Choroid plexus epithelial cell (primary cell): Measurements from ENCODE around the gene ZCCHC7.
A peak's percentile ranks its signal among the peaks of the same experiment; 100 is the strongest.

Experiments used
- DNase-seq: peaks from one replicate; pipeline ENCODE4 v3.0.0-alpha.2; 2010; ENCODE audit warnings: low read depth
- H3K4me3 ChIP-seq: 2 replicates; pipeline ENCODE4 v1.5.1; 2011; ENCODE audit warnings: low read depth, mild to moderate bottlenecking, control low read depth, low read length, moderate library complexity
- TF ChIP-seq, protein P1 (sequence below): conservative IDR thresholded peaks from 2 replicates; pipeline ENCODE4 v1.5.1; 2011; ENCODE audit warnings: low read depth, mild to moderate bottlenecking, control low read depth, inconsistent platforms, low read length, moderate library complexity

Gene ZCCHC7

DNA sequence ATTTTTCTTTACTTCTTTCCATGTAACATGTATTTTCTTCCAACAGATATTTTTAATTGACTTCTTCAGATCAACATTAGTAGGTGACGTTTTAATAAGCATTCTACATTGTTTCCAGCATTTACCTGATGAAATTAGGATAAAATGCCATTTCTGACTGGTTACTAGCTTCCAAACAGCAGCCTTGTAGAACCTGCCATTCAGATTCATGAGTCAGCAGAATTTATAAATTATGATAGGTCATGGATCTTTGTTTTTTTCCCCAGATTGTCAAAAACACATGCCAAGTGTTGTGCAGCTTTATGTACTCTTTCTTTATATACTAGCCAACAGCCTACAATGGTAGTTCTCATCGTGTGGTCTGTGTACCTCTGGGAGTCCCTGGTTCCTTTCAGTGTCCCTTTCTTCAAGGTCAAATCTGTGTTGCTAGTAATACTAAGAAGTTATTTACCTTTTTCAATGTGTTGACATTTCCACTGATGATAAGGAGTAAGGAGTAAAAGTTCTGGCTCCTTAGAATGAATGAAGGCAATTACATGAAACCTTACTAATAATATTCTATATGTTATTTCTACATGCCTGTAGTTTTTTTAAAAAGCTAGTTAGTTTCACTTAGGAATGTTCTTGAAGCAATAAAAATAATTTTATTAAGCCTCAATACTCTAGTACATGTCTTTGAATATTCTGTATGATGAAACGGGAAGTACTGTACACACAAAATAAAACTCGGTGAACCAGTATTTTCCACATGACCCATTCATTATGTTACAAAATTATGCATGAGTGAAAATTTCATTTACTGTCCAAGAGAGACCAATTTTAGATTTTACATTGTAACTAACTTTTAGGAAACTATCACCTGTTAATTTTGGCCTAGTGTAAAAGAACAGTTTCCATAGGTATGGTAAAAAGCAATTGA is 135.8 kb downstream of the ZCCHC7 start:
- no peak for DNase-seq
- TF ChIP-seq, protein P1, sequence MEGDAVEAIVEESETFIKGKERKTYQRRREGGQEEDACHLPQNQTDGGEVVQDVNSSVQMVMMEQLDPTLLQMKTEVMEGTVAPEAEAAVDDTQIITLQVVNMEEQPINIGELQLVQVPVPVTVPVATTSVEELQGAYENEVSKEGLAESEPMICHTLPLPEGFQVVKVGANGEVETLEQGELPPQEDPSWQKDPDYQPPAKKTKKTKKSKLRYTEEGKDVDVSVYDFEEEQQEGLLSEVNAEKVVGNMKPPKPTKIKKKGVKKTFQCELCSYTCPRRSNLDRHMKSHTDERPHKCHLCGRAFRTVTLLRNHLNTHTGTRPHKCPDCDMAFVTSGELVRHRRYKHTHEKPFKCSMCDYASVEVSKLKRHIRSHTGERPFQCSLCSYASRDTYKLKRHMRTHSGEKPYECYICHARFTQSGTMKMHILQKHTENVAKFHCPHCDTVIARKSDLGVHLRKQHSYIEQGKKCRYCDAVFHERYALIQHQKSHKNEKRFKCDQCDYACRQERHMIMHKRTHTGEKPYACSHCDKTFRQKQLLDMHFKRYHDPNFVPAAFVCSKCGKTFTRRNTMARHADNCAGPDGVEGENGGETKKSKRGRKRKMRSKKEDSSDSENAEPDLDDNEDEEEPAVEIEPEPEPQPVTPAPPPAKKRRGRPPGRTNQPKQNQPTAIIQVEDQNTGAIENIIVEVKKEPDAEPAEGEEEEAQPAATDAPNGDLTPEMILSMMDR = no peak
- no peak overlapping the region for H3K4me3 ChIP-seq

DNA sequence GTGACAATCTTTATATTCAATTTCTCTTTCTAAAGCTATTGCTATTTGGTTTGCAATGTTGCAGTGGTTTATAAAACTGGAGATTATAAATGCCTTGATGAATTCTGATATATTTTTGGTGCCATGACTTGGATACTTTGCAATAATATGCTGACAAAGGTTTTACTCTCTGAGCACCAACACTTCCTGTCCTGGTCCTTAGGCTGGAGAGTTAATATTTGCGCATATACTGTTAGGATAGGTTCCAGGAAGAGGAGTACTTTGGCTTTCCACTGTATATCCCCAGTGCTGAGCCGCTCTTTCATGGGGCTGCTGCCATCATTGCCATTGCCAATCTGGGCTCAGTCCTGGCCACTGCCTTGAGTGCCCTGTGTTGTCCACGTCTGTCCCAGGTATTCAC is 139.6 kb downstream of the ZCCHC7 start:
- TF ChIP-seq, protein P1 = no peak
- no peak for DNase-seq
- no peak overlapping the region for H3K4me3 ChIP-seq

DNA sequence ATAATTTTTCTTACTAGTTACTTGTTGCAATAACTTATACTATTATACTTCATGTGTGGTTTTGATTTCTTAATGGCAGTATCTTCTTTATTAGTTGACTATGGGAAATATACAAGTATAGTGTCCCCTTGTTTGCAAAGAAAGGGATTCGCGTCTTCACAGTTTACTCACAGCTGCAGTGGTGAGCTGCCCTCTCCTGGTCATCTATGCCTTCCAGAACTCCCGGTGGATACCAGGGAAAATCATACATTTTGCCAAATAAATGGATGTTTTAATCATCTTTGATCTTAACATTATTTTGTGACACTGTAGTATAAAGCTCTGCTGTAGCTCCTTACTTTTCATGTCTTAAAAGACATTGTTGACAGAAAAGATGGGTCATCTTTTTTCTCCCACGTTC is 142.0 kb downstream of the ZCCHC7 start:
- TF ChIP-seq, protein P1 = peak; percentile 90
- DNase-seq = peak; percentile 75
- no peak overlapping the region for H3K4me3 ChIP-seq

DNA sequence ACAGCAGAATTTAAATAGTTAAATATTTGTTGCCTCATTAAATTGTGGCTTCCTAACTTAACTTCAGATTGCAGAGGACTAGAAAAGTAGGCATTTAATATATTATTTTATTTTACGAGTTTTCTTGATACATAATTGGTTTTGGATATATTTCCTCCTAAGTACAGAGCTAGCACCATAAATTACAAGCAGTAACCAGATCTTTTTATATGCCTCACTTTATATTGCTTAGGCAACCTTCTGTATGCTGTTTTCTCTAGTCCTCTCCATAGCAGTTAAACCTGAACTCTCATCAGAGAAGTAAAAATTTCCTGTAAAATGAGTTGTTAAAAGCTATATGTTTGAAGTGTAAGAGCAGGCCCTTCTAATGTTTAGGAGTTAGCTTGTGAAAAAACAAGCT is 144.2 kb downstream of the ZCCHC7 start:
- H3K4me3 ChIP-seq = no peak overlapping the region
- DNase-seq = no peak
- TF ChIP-seq, protein P1 = no peak

DNA sequence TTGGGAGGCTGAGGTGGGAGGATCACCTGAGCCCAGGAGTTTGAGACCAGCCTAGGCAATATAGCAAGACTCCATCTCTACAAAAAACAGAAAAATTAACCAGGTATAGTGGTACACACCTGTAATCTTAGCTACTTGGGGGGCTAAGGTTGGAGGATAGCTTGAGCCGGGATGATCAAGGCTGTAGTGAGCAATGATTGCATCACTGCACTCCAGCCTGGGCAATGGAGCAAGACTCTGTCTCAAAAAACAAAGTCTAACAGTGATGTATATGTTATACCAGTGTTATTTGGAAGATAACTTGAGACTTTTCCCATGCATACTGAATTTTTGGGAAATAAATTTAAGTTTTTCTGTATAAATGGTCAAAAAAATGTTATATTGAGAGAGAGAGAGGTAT is 146.3 kb downstream of the ZCCHC7 start:
- DNase-seq = no peak
- H3K4me3 ChIP-seq = no peak overlapping the region
- TF ChIP-seq, protein P1 = no peak

DNA sequence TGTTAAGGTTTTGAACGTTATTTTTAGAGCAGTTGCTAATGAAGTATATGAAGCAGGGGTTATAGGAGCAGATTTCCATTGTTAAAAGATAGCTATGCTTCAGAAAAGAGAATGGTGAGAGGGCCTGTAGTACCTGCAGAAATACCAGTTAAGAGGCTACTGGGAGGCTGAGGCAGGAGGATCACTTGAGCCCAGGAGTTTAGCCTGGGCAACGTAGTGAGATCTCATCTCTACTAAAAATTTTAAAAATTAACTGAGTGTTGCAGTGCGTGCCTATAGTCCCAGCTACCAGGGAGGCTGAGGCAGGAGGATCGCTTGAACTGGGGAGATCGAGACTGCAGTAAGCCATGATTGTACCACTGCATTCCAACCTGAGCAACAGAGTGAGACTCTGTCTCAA is 148.8 kb downstream of the ZCCHC7 start:
- DNase-seq = no peak
- TF ChIP-seq, protein P1 = no peak
- no peak overlapping the region for H3K4me3 ChIP-seq

DNA sequence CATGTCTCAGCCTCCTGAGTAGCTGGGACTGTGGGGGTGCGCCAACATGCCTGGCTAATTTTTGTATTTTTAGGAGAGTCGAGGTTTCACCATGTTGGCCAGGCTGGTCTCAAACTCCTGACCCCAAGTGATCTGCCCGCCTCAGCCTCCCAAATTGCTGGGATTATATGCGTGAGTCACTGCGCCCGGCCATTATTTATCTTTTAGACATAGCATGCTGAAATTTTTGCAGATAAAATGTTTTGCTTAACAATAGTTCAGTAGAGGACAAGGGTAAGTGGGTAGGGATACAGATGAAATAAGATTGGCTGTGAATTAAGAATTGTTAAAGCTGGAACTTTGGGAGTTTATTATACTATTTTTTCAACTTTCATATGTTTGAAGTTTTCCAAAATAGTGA is 151.3 kb downstream of the ZCCHC7 start:
- no peak overlapping the region for H3K4me3 ChIP-seq

More for the DNA sequence above, 151.3 kb downstream of the ZCCHC7 start:
- TF ChIP-seq, protein P1 = no peak
- peak; percentile 23 for DNase-seq
